Small intestine (tissue), 16 donors: ENCODE measurements around the gene FGF21. TPM values are rescaled to one million over a fixed set of nuclear protein-coding genes. Genes with fewer than 3 reads are reported as not detected.

ENCODE experiments used
- DNase-seq, 2 donors: peaks; one replicate each; pipeline versions ENCODE4 v3.0.0 to v3.0.0-alpha.2; 2013
- FAIRE-seq: peaks from 2 replicates; lab custom pipeline; 2012; peaks lifted over from hg19 to GRCh38; lab: Jason Lieb, UNC
- H3K27ac ChIP-seq, 3 donors: one replicate each; pipeline ENCODE4 v1.5.1; 2013; ENCODE audit warnings: low read length in 2 of 3, mild to moderate bottlenecking in 2 of 3, control low read depth in 1 of 3, inconsistent platforms in 1 of 3, low read depth in 1 of 3, moderate library complexity in 1 of 3
- H3K27me3 ChIP-seq, 3 donors: one replicate each; pipeline ENCODE4 v1.6.1; 2013; ENCODE audit warnings: low read length in 3 of 3, inconsistent platforms in 1 of 3; ENCODE audit not compliant: control insufficient read depth in 3 of 3, insufficient read depth in 3 of 3
- H3K36me3 ChIP-seq, 3 donors: one replicate each; pipeline ENCODE4 v1.6.1; 2013; ENCODE audit warnings: low read length in 3 of 3, inconsistent platforms in 1 of 3, low read depth in 1 of 3, mild to moderate bottlenecking in 1 of 3, moderate library complexity in 1 of 3; ENCODE audit not compliant: control insufficient read depth in 3 of 3, insufficient read depth in 2 of 3
- H3K4me1 ChIP-seq, 3 donors: one replicate each; pipeline ENCODE4 v1.6.1; 2013; ENCODE audit warnings: low read length in 2 of 3, inconsistent platforms in 1 of 3, low read depth in 1 of 3, mild to moderate bottlenecking in 1 of 3, moderate library complexity in 1 of 3; ENCODE audit not compliant: control insufficient read depth in 3 of 3, insufficient read depth in 2 of 3
- H3K4me3 ChIP-seq, 3 donors: one replicate each; pipeline ENCODE4 v1.5.1; 2013; ENCODE audit warnings: low read length in 3 of 3, control low read depth in 1 of 3, inconsistent platforms in 1 of 3, low read depth in 1 of 3, mild to moderate bottlenecking in 1 of 3, moderate library complexity in 1 of 3
- H3K9me3 ChIP-seq, 2 donors: one replicate each; pipeline ENCODE4 v1.6.1; 2013; ENCODE audit warnings: low read depth in 1 of 2, low read length in 1 of 2; ENCODE audit not compliant: control insufficient read depth in 2 of 2, insufficient read depth in 1 of 2
- WGBS, 3 donors: extraction: QIAGEN DNeasy Blood & Tissue Kit; methylation state at CpG; one replicate each; pipeline ENCODE4 v1.1.7; 2013; 5-methylcytosine and 5-hydroxymethylcytosine counted together
- long read RNA-seq, 10 donors: transcript quantifications; one replicate each; lab custom pipeline, GENCODE V29; 2026
- polyA plus RNA-seq, 4 donors: library from polyadenylated mRNA; stranded (reverse) in 3 of 4; unstranded in 1 of 4; fragments of 200-250 nt in 3 of 4; fragments of 120-200 nt in 1 of 4; gene quantifications; one replicate each; pipeline versions ENCODE4 v1.2.1 to v1.2.3, GENCODE V29; 2013
- donor health status: healthy with polysubstance abuse.
- donor health status: control.
- donor health status: control.
- donor health status: Bipolar disorder and iron deficiency.
- donor health status: healthy.

Gene FGF21
- polyA plus RNA-seq, result under 1 TPM in 1 of 4 donors, not detected in 3; 0.09 TPM
- long read RNA-seq, donor 1, result 0 reads
- long read RNA-seq, donor 2, result 0 reads
- long read RNA-seq, donor 3, result 0 reads
- long read RNA-seq, donor 4, result 0 reads
- long read RNA-seq, donor 5, result 0 reads
- long read RNA-seq, donor 6, result 0 reads
- long read RNA-seq, donor 7, result 0 reads
- long read RNA-seq, donor 8, result 0 reads
- long read RNA-seq, donor 9, result 0 reads
- long read RNA-seq, donor 10, partial matches to known transcripts, result 11 of 19 reads
- long read RNA-seq, donor 10, other reads (novel, unspliced or antisense), result 8 of 19 reads

GRCh38 chr19:48755084-48755641, at the start of gene FGF21:
Gene FGF21 (plus strand): TSS chr19:48755524. CDS start chr19:48756237, 713 bp downstream.
- H3K4me1 ChIP-seq, result peaks cover 0 to 24% (median 2%) of the 10 kb centered on the region in 3 donors
- no peak for DNase-seq
- no peaks in the 10 kb centered on the region for H3K9me3 ChIP-seq
- no peak within 1 kb of the TSS for H3K27ac ChIP-seq
- H3K27me3 ChIP-seq, result peaks cover 0 to 39% (median 0%) of the 10 kb centered on the region in 3 donors
- whole genome bisulfite sequencing, 3 donors, result 81 to 84% (median 81%) methylated on average over 4 of the region's 4 CpGs
- FAIRE-seq, result no peak
- no peak within 1 kb of the TSS for H3K4me3 ChIP-seq
- H3K36me3 ChIP-seq, result peaks cover 0 to 10% (median 0%) of the 10 kb centered on the region in 3 donors

- WGBS, 3 donors, result 72 to 88% (median 78%) methylated on average over 11 of the region's 11 CpGs
Measured at GRCh38 chr19:48708471-48708870, 46.9 kb upstream of the FGF21 start.

GRCh38 chr19:48711106-48711662, 44.1 kb upstream of the FGF21 start:
- Histone ChIP-seq H3K4me3 (no peak overlapping the region), H3K27ac (no peak overlapping the region), H3K36me3 (peaks cover 0 to 17% (median 0%) of the 10 kb centered on the region in 3 donors), H3K27me3 (no peaks in the 10 kb centered on the region), H3K4me1 (peaks cover 0 to 26% (median 16%) of the 10 kb centered on the region in 3 donors), H3K9me3 (peaks cover 0 to 8% of the 10 kb centered on the region in 2 donors)
- DNase-seq (no peak), FAIRE-seq (no peak)
- 94 to 96% (median 94%) methylated on average over 4 of the region's 4 CpGs for WGBS, 3 donors

More at GRCh38 chr19:48708471-48708870, 46.9 kb upstream of the FGF21 start:
- H3K4me1 ChIP-seq, result peaks cover 0 to 12% (median 8%) of the 10 kb centered on the region in 3 donors
- no peaks in the 10 kb centered on the region for H3K27me3 ChIP-seq
- FAIRE-seq (no peak), DNase-seq (no peak)
- peaks cover 0 to 13% of the 10 kb centered on the region in 2 donors for H3K9me3 ChIP-seq
- peaks cover 2 to 26% (median 2%) of the 10 kb centered on the region in 3 donors for H3K36me3 ChIP-seq
- H3K27ac ChIP-seq, result no peak overlapping the region
- H3K4me3 ChIP-seq, result no peak overlapping the region

- Histone ChIP-seq H3K36me3 (peaks cover 0 to 17% (median 0%) of the 10 kb centered on the region in 3 donors), H3K9me3 (peaks cover 0 to 8% of the 10 kb centered on the region in 2 donors), H3K4me3 (peak overlapping the region; percentile 60 to 81 (median 60)), H3K27ac (peak overlapping the region in 2 of 3 donors; percentile 80 to 86), H3K27me3 (no peaks in the 10 kb centered on the region), H3K4me1 (peaks cover 0 to 40% (median 16%) of the 10 kb centered on the region in 3 donors)
- WGBS, 3 donors, result 12 to 18% (median 13%) methylated on average over 23 to 25 of the region's 25 CpGs
- FAIRE-seq (no peak), DNase-seq (peak in 1 of 2 donors; percentile 44)
Measured at GRCh38 chr19:48713041-48713863, 42.1 kb upstream of the FGF21 start.

- DNase-seq (peak; percentile 100), FAIRE-seq (no peak)
- Histone ChIP-seq H3K27me3 (no peaks in the 10 kb centered on the region), H3K36me3 (peaks cover 0 to 17% (median 0%) of the 10 kb centered on the region in 3 donors), H3K27ac (peak overlapping the region; percentile 81 to 97 (median 86)), H3K4me1 (peaks cover 0 to 47% (median 16%) of the 10 kb centered on the region in 3 donors), H3K4me3 (peak overlapping the region; percentile 60 to 89 (median 72)), H3K9me3 (peaks cover 0 to 5% of the 10 kb centered on the region in 2 donors)
- WGBS, 3 donors, result 0 to 1% (median 0%) methylated on average over 62 to 67 of the region's 67 CpGs
Measured at GRCh38 chr19:48713864-48714755, 41.2 kb upstream of the FGF21 start.

DNA sequence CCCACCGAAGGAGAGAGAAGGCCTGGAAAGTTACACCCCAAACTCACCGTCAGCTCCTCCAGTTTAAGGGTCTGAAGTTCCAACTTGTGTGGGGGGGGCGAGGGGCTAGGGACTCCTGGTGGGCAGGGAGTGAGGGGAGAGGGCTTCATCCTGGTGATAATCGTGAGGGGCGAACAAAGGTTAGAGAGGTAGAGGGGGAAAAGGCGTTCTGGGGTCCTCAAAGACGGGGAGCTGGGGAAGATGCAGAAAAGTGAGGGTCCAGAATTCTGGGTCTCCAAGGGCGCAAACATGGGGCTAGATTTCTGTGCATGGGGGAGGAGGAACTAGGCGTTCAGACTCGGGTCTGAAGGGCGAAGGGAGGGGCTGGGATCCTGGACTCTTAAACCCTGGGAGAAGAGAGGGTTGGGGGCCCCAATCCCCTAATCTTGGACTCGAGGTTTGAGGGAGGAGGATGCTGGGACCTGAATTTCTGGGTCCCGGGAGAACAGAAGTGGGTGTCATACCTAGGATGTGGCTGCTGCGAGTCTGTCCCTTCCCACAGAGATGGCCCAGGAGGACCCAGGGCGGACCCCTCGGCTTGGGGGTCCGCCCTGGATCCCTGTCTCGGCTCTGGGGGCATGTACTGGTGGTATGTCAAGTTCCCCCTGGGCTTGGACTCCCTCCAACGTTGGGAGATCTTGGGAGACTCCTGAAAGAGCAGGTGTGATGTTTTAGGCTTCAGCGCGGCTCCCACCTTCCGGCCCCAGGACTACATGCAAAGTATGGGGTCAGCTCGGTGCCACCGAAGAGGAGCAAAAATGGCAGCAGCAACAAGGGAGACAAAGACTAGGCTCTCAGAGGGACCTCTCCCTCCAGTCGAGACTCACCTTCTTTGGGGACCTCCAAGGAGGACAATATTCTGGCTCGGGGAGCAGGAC, 40.3 kb upstream of the FGF21 start:
- no peak for FAIRE-seq
- Histone ChIP-seq H3K4me3 (peak overlapping the region; percentile 31 to 89 (median 72)), H3K4me1 (peaks cover 0 to 56% (median 16%) of the 10 kb centered on the region in 3 donors), H3K27ac (peak overlapping the region; percentile 81 to 97 (median 86)), H3K9me3 (peaks cover 0 to 5% of the 10 kb centered on the region in 2 donors), H3K27me3 (no peaks in the 10 kb centered on the region), H3K36me3 (peaks cover 0 to 16% (median 0%) of the 10 kb centered on the region in 3 donors)
- DNase-seq, result peak; percentile 88 to 90
- WGBS, 3 donors, result 15 to 41% (median 23%) methylated on average over 26 of the region's 26 CpGs
